CD4-positive, alpha-beta T cell treated with Interleukin-15 for 4 hours (primary cell): ENCODE results near the gene PER3.

Experiments
- DNase-seq: peaks from one replicate; pipeline ENCODE4 v3.0.0-alpha.2; 2020; ENCODE audit warnings: low spot score

The PER3 gene

GRCh38 chr1:7873801-7874795 is 90.0 kb downstream of the PER3 start:
- no peak for DNase-seq

GRCh38 chr1:7878027-7878426 is 93.9 kb downstream of the PER3 start:
- no peak for DNase-seq

GRCh38 chr1:7879228-7879627 is 95.1 kb downstream of the PER3 start:
- no peak for DNase-seq

- no peak for DNase-seq
Observed at GRCh38 chr1:7884757-7885156, 100.7 kb downstream of the PER3 start.

GRCh38 chr1:7885513-7886404 is 101.7 kb downstream of the PER3 start:
- DNase-seq, result no peak

GRCh38 chr1:7886405-7886745 is 102.3 kb downstream of the PER3 start:
- no peak for DNase-seq

- DNase-seq, result no peak
Observed at GRCh38 chr1:7888248-7889081, 104.4 kb downstream of the PER3 start.

GRCh38 chr1:7890853-7891252 is 106.8 kb downstream of the PER3 start:
- no peak for DNase-seq

GRCh38 chr1:7891804-7892203 is 107.7 kb downstream of the PER3 start:
- DNase-seq, result no peak

GRCh38 chr1:7893529-7894180 is 109.6 kb downstream of the PER3 start:
- DNase-seq, result no peak
